Activated CD8-positive, alpha-beta memory T cell treated with anti-CD3 and anti-CD28 coated beads, Interleukin-2, amount 10 ng/mL, durations not matched to agents 7 days and 5 days (primary cell): ENCODE data around the gene ABI3. TPM values are rescaled to one million over a fixed set of nuclear protein-coding genes. Genes with fewer than 3 reads are reported as not detected.
A peak's percentile ranks its signal among the peaks of the same experiment; 100 is the strongest.

Experiments used
- ATAC-seq: fragments of 150-1000 bp; cut with Tn5 transposase; one replicate; pipeline ENCODE4 v1.10.0; 2021; ENCODE audit warnings: moderate library complexity
- CTCF ChIA-PET: fragments of 350-600 bp; sonication (Branson Sonifier 250); formaldehyde crosslinking; loops from one replicate; lab custom pipeline; 2021; ENCODE audit warnings: antibody characterized with exemption; lab: Charles Lee
- DNase-seq: peaks from one replicate; pipeline ENCODE4 v3.0.0-alpha.2; 2020
- H3K27ac Mint-ChIP-seq: one replicate; pipeline ENCODE4 v1.8.0; 2021; ENCODE audit warnings: mild to moderate bottlenecking, mixed read lengths
- H3K27me3 Mint-ChIP-seq: one replicate; pipeline ENCODE4 v1.8.0; 2021; ENCODE audit warnings: mixed read lengths
- H3K36me3 Mint-ChIP-seq: one replicate; pipeline ENCODE4 v1.8.0; 2021; ENCODE audit warnings: mild to moderate bottlenecking, mixed read lengths
- H3K4me1 Mint-ChIP-seq: one replicate; pipeline ENCODE4 v1.8.0; 2021; ENCODE audit warnings: mixed read lengths
- H3K4me3 Mint-ChIP-seq: one replicate; pipeline ENCODE4 v1.8.0; 2021; ENCODE audit warnings: mild to moderate bottlenecking, moderate library complexity, mixed read lengths
- H3K9me3 Mint-ChIP-seq: one replicate; pipeline ENCODE4 v1.8.0; 2022; ENCODE audit warnings: low read depth, mixed read lengths
- total RNA-seq, 2 experiments: library from RNA; stranded (reverse); gene quantifications; one replicate each; pipeline ENCODE4 v1.2.3, GENCODE V29; 2021

The ABI3 gene
- total RNA-seq, 2 experiments from 2014 or later = 116 to 121 TPM

- DNase-seq = peak; percentile 90
- CTCF ChIA-PET = interaction anchor here (1.0 to 9.4 kb wide), 6 partner anchors 9 to 165 kb away, joined by 3 to 176 read pairs (median 4); no protein-coding TSS in a partner anchor
- H3K27ac Mint-ChIP-seq = no peak within 1 kb of the TSS
Observed at GRCh38 chr17:49230636-49231562, 20.4 kb downstream of the ABI3 start, which contains the start of gene PHOSPHO1. TSS of gene PHOSPHO1 (minus strand) at chr17:49230787. CDS start at chr17:49226691, 4,096 bp downstream.

GRCh38 chr17:49231563-49231894, 21.0 kb downstream of the ABI3 start:
- peak overlapping the region; percentile 62 for H3K4me3 Mint-ChIP-seq
- CTCF ChIA-PET = interaction anchor here (1.3 to 9.4 kb wide), 3 partner anchors 29 to 51 kb away, joined by 3 to 176 read pairs (median 132); no protein-coding TSS in a partner anchor
- no peaks in the 10 kb centered on the region for H3K36me3 Mint-ChIP-seq
- H3K27ac Mint-ChIP-seq = no peak overlapping the region
- H3K9me3 Mint-ChIP-seq = no peaks in the 10 kb centered on the region
- H3K27me3 Mint-ChIP-seq = peaks cover 34% of the 10 kb centered on the region
- ATAC-seq = no peak
- H3K4me1 Mint-ChIP-seq = peaks cover 33% of the 10 kb centered on the region
- DNase-seq = no peak

More at GRCh38 chr17:49230636-49231562, 20.4 kb downstream of the ABI3 start, which contains the start of gene PHOSPHO1:
- ATAC-seq = peak; percentile 91
- Mint-ChIP-seq H3K9me3 (no peaks in the 10 kb centered on the region), H3K27me3 (peaks cover 30% of the 10 kb centered on the region), H3K4me3 (peak within 1 kb of the TSS; percentile 62), H3K4me1 (peaks cover 34% of the 10 kb centered on the region), H3K36me3 (no peaks in the 10 kb centered on the region)

- H3K27ac Mint-ChIP-seq = no peak overlapping the region
Observed at GRCh38 chr17:49234509-49235080, 24.1 kb downstream of the ABI3 start.

GRCh38 chr17:49235896-49236295, 25.4 kb downstream of the ABI3 start:
- ATAC-seq = no peak
- CTCF ChIA-PET = interaction anchor here (0.6 to 2.6 kb wide), 4 partner anchors 9 to 1018 kb away, joined by 3 to 10 read pairs (median 4); no protein-coding TSS in a partner anchor
- peaks cover 19% of the 10 kb centered on the region for H3K4me1 Mint-ChIP-seq

More at GRCh38 chr17:49234509-49235080, 24.1 kb downstream of the ABI3 start:
- no peak for ATAC-seq
- Mint-ChIP-seq H3K4me3 (no peak overlapping the region), H3K9me3 (no peaks in the 10 kb centered on the region), H3K27me3 (peaks cover 26% of the 10 kb centered on the region), H3K4me1 (peaks cover 20% of the 10 kb centered on the region), H3K36me3 (no peaks in the 10 kb centered on the region)
- CTCF ChIA-PET = interaction anchor here (2.6 kb wide), 1 partner anchor 55 kb away, joined by 10 read pairs; no protein-coding TSS in a partner anchor
- no peak for DNase-seq

GRCh38 chr17:49239963-49240362, 29.5 kb downstream of the ABI3 start:
- no peaks in the 10 kb centered on the region for H3K36me3 Mint-ChIP-seq
- H3K27ac Mint-ChIP-seq = no peak overlapping the region
- no peak for DNase-seq
- H3K4me1 Mint-ChIP-seq = peaks cover 7% of the 10 kb centered on the region
- H3K9me3 Mint-ChIP-seq = no peaks in the 10 kb centered on the region
- CTCF ChIA-PET = interaction anchor here (0.7 to 3.0 kb wide), 7 partner anchors 9 to 128 kb away, joined by 3 to 9 read pairs (median 3); partner anchors contain the start of gene PHOSPHO1
- ATAC-seq = no peak
- H3K27me3 Mint-ChIP-seq = peaks cover 4% of the 10 kb centered on the region
- no peak overlapping the region for H3K4me3 Mint-ChIP-seq

More at GRCh38 chr17:49235896-49236295, 25.4 kb downstream of the ABI3 start:
- no peaks in the 10 kb centered on the region for H3K9me3 Mint-ChIP-seq
- H3K4me3 Mint-ChIP-seq = no peak overlapping the region
- DNase-seq = no peak
- peaks cover 23% of the 10 kb centered on the region for H3K27me3 Mint-ChIP-seq
- no peak overlapping the region for H3K27ac Mint-ChIP-seq
- no peaks in the 10 kb centered on the region for H3K36me3 Mint-ChIP-seq

GRCh38 chr17:49240619-49241018, 30.1 kb downstream of the ABI3 start:
- CTCF ChIA-PET = interaction anchor here (0.9 to 3.0 kb wide), 6 partner anchors 10 to 128 kb away, joined by 3 to 9 read pairs (median 3); partner anchors contain the start of gene PHOSPHO1
- H3K27me3 Mint-ChIP-seq = peaks cover 4% of the 10 kb centered on the region
- ATAC-seq (no peak), DNase-seq (no peak)
- H3K4me1 Mint-ChIP-seq = peaks cover 3% of the 10 kb centered on the region
- H3K36me3 Mint-ChIP-seq = no peaks in the 10 kb centered on the region
- H3K27ac Mint-ChIP-seq = no peak overlapping the region
- no peak overlapping the region for H3K4me3 Mint-ChIP-seq
- H3K9me3 Mint-ChIP-seq = no peaks in the 10 kb centered on the region

GRCh38 chr17:49241040-49241439, 30.5 kb downstream of the ABI3 start:
- Mint-ChIP-seq H3K9me3 (no peaks in the 10 kb centered on the region), H3K4me3 (no peak overlapping the region), H3K4me1 (no peaks in the 10 kb centered on the region), H3K27me3 (peaks cover 2% of the 10 kb centered on the region), H3K36me3 (no peaks in the 10 kb centered on the region), H3K27ac (no peak overlapping the region)
- DNase-seq (no peak), ATAC-seq (no peak)
- CTCF ChIA-PET = interaction anchor here (1.0 to 3.0 kb wide), 4 partner anchors 13 to 61 kb away, joined by 3 to 9 read pairs (median 4); no protein-coding TSS in a partner anchor

GRCh38 chr17:49241692-49242397, 31.3 kb downstream of the ABI3 start:
- DNase-seq (no peak), ATAC-seq (no peak)
- CTCF ChIA-PET = interaction anchor here (1.3 to 3.0 kb wide), 2 partner anchors 14 to 61 kb away, joined by 3 to 9 read pairs; no protein-coding TSS in a partner anchor

GRCh38 chr17:49242813-49243212, 32.3 kb downstream of the ABI3 start:
- no peak for ATAC-seq

More at GRCh38 chr17:49241692-49242397, 31.3 kb downstream of the ABI3 start:
- H3K27ac Mint-ChIP-seq = no peak overlapping the region
- no peaks in the 10 kb centered on the region for H3K27me3 Mint-ChIP-seq
- no peaks in the 10 kb centered on the region for H3K9me3 Mint-ChIP-seq
- H3K4me3 Mint-ChIP-seq = no peak overlapping the region
- no peaks in the 10 kb centered on the region for H3K36me3 Mint-ChIP-seq
- no peaks in the 10 kb centered on the region for H3K4me1 Mint-ChIP-seq

GRCh38 chr17:49244839-49245238, 34.3 kb downstream of the ABI3 start:
- Mint-ChIP-seq H3K4me1 (no peaks in the 10 kb centered on the region), H3K4me3 (no peak overlapping the region), H3K27me3 (peaks cover 9% of the 10 kb centered on the region), H3K9me3 (no peaks in the 10 kb centered on the region), H3K36me3 (no peaks in the 10 kb centered on the region), H3K27ac (no peak overlapping the region)
- CTCF ChIA-PET = interaction anchor here (1.2 kb wide), 1 partner anchor 52 kb away, joined by 3 read pairs; no protein-coding TSS in a partner anchor
- DNase-seq (no peak), ATAC-seq (no peak)

More at GRCh38 chr17:49242813-49243212, 32.3 kb downstream of the ABI3 start:
- H3K9me3 Mint-ChIP-seq = no peaks in the 10 kb centered on the region
- no peak for DNase-seq
- CTCF ChIA-PET = interaction anchor here (1.3 kb wide), 1 partner anchor 313 kb away, joined by 4 read pairs; no protein-coding TSS in a partner anchor
- no peak overlapping the region for H3K27ac Mint-ChIP-seq
- no peaks in the 10 kb centered on the region for H3K36me3 Mint-ChIP-seq
- peaks cover 3% of the 10 kb centered on the region for H3K27me3 Mint-ChIP-seq
- H3K4me3 Mint-ChIP-seq = no peak overlapping the region
- H3K4me1 Mint-ChIP-seq = no peaks in the 10 kb centered on the region

GRCh38 chr17:49247944-49248343, 37.4 kb downstream of the ABI3 start:
- Mint-ChIP-seq H3K4me3 (no peak overlapping the region), H3K27ac (no peak overlapping the region), H3K27me3 (peaks cover 9% of the 10 kb centered on the region), H3K36me3 (no peaks in the 10 kb centered on the region), H3K4me1 (no peaks in the 10 kb centered on the region), H3K9me3 (no peaks in the 10 kb centered on the region)
- DNase-seq (no peak), ATAC-seq (no peak)
- CTCF ChIA-PET = interaction anchor here (0.6 kb wide), 1 partner anchor 59 kb away, joined by 3 read pairs; no protein-coding TSS in a partner anchor

GRCh38 chr17:49249292-49249794, 38.8 kb downstream of the ABI3 start:
- no peak for DNase-seq
- Mint-ChIP-seq H3K27ac (no peak overlapping the region), H3K36me3 (no peaks in the 10 kb centered on the region), H3K4me3 (no peak overlapping the region), H3K9me3 (no peaks in the 10 kb centered on the region), H3K27me3 (peaks cover 9% of the 10 kb centered on the region), H3K4me1 (no peaks in the 10 kb centered on the region)
- CTCF ChIA-PET = no interaction called here
- no peak for ATAC-seq
